ENCODE data around the gene DHRS2. TPM values are rescaled to one million over a fixed set of nuclear protein-coding genes. Genes with fewer than 3 reads are reported as not detected.
A peak's percentile ranks its signal among the peaks of the same experiment; 100 is the strongest.

Gene DHRS2
- total and polyA plus RNA-seq, 2 of the 13 experiments (the other 11 are each of a cell fraction or from before 2014, with no cell fraction given), result 1,621 to 3,021 TPM

DNA sequence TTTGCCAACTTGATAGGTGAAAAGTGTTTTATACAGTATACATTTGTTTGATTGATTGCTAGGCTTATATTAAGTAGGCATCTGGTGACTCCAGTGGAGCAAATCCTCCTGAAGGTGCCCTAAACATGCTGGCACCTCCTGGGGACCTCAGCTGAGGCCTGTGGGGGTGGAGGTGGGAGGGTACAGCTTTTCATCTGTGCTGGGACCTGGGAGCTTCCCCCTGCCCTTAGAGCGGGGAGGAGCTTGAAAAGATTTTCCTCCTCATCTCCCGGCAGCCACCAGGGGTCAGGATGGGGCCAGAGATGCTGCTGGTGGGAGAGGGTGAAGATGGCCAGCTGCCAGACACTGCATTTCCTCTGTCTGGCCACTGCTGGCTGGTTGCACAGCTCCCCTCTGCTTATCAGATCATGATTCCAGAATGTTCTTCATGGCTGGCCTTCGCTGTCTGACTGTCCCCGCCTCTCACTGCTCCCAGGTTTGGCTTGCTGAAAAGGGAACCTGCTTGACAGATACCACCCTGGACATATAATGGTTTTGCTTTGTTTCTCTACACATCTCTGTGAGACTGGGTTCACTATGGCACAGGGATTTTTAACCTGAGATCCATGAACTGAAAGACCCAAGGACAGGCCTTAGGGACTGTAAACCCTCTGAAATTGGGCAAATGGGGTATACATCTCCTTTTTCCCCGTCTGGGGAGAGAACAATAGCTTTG lies 47.1 kb upstream of the DHRS2 start (continued):
- TF ChIP-seq MLX (CRISPR knock-in tag; IDR thresholded peaks at IDR 0.05), result peak; percentile 74
- TF ChIP-seq TGIF2 (CRISPR knock-in tag; IDR thresholded peaks at IDR 0.05), result no peak
- no peak for TF ChIP-seq MATR3 (CRISPR knock-in tag; IDR thresholded peaks at IDR 0.05)
- no peak for TF ChIP-seq ZFP82 (CRISPR knock-in tag; IDR thresholded peaks at IDR 0.05; ENCODE audit: borderline replicate concordance)
- peak; percentile 96 for TF ChIP-seq MXD4 (CRISPR knock-in tag; IDR thresholded peaks at IDR 0.05)
- no peak for TF ChIP-seq NFE2L1 (CRISPR knock-in tag; IDR thresholded peaks at IDR 0.05; ENCODE audit: borderline replicate concordance)
- TF ChIP-seq, protein P1, sequence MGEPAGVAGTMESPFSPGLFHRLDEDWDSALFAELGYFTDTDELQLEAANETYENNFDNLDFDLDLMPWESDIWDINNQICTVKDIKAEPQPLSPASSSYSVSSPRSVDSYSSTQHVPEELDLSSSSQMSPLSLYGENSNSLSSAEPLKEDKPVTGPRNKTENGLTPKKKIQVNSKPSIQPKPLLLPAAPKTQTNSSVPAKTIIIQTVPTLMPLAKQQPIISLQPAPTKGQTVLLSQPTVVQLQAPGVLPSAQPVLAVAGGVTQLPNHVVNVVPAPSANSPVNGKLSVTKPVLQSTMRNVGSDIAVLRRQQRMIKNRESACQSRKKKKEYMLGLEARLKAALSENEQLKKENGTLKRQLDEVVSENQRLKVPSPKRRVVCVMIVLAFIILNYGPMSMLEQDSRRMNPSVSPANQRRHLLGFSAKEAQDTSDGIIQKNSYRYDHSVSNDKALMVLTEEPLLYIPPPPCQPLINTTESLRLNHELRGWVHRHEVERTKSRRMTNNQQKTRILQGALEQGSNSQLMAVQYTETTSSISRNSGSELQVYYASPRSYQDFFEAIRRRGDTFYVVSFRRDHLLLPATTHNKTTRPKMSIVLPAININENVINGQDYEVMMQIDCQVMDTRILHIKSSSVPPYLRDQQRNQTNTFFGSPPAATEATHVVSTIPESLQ (CRISPR knock-in tag; conservative IDR thresholded peaks at IDR 0.05), result peak; percentile 96; the same call in 1 of the 2 replicates
- TF ChIP-seq IKZF1 (IDR thresholded peaks at IDR 0.05), result no peak
- TF ChIP-seq PHF8 (CRISPR knock-in tag; IDR thresholded peaks at IDR 0.05), result peak; percentile 58
- TF ChIP-seq HCFC1 (IDR thresholded peaks at IDR 0.05; ENCODE audit: low read depth, low read length), result no peak; the same call in 1 of the 2 replicates
- peak; percentile 99 for TF ChIP-seq FOXC1 (CRISPR knock-in tag; IDR thresholded peaks at IDR 0.05; ENCODE audit: borderline replicate concordance)
- TF ChIP-seq NFIC (IDR thresholded peaks at IDR 0.05; ENCODE audit: low read length), result peak; percentile 95
- peak; percentile 97 for TF ChIP-seq ZNF761 (CRISPR knock-in tag; conservative IDR thresholded peaks at IDR 0.05)
- TF ChIP-seq RXRA (CRISPR knock-in tag; IDR thresholded peaks at IDR 0.05), result peak; percentile 91
- no peak for TF ChIP-seq NFRKB (IDR thresholded peaks at IDR 0.05)
- TF ChIP-seq ZNF530 (CRISPR knock-in tag; IDR thresholded peaks at IDR 0.05; ENCODE audit: low read depth), result 0 out of 2 replicates have a peak, but pooled peaks have one; percentile 19
- 0 out of 2 replicates have a peak, but pooled peaks have one; percentile 70 for TF ChIP-seq CCDC6 (CRISPR knock-in tag; IDR thresholded peaks at IDR 0.05)
- TF ChIP-seq HDAC6 (IDR thresholded peaks at IDR 0.05; ENCODE audit: low read depth, low read length), result no peak
- TF ChIP-seq ZNF737 (CRISPR knock-in tag; IDR thresholded peaks at IDR 0.05; ENCODE audit: borderline replicate concordance), result peak; percentile 92
- no peak for TF ChIP-seq ZC3H13 (CRISPR knock-in tag; IDR thresholded peaks at IDR 0.05)
- TF ChIP-seq ZNF160 (CRISPR knock-in tag; IDR thresholded peaks at IDR 0.05), result peak; percentile 92
- peak; percentile 81 for TF ChIP-seq ZNF329 (CRISPR knock-in tag; IDR thresholded peaks at IDR 0.05; ENCODE audit: low read depth)
- TF ChIP-seq, protein P2, sequence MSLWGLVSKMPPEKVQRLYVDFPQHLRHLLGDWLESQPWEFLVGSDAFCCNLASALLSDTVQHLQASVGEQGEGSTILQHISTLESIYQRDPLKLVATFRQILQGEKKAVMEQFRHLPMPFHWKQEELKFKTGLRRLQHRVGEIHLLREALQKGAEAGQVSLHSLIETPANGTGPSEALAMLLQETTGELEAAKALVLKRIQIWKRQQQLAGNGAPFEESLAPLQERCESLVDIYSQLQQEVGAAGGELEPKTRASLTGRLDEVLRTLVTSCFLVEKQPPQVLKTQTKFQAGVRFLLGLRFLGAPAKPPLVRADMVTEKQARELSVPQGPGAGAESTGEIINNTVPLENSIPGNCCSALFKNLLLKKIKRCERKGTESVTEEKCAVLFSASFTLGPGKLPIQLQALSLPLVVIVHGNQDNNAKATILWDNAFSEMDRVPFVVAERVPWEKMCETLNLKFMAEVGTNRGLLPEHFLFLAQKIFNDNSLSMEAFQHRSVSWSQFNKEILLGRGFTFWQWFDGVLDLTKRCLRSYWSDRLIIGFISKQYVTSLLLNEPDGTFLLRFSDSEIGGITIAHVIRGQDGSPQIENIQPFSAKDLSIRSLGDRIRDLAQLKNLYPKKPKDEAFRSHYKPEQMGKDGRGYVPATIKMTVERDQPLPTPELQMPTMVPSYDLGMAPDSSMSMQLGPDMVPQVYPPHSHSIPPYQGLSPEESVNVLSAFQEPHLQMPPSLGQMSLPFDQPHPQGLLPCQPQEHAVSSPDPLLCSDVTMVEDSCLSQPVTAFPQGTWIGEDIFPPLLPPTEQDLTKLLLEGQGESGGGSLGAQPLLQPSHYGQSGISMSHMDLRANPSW (CRISPR knock-in tag; IDR thresholded peaks at IDR 0.05; ENCODE audit: borderline replicate concordance), result peak; percentile 64; the same call in 1 of the 2 replicates
- no peak for TF ChIP-seq RAD51 (IDR thresholded peaks at IDR 0.05; ENCODE audit: borderline replicate concordance)
- TF ChIP-seq MED1 (CRISPR knock-in tag; IDR thresholded peaks at IDR 0.05), result peak; percentile 95
- TF ChIP-seq ZNF331 (CRISPR knock-in tag; IDR thresholded peaks at IDR 0.05), result peak; percentile 99
- peak; percentile 99 for TF ChIP-seq KDM3A (CRISPR knock-in tag; IDR thresholded peaks at IDR 0.05; ENCODE audit: low read depth)
- peak; percentile 56 for TF ChIP-seq ASH2L (IDR thresholded peaks at IDR 0.05; ENCODE audit: insufficient read length, low read depth, low read length)

Measured in HepG2 (cell line).